ENCODE measurements around the gene ZNF646. TPM values are rescaled to one million over a fixed set of nuclear protein-coding genes. Genes with fewer than 3 reads are reported as not detected.

ZNF646 gene
- total RNA-seq, 6 experiments from 2014 or later, result 13.0 to 16.3 (median 14.7) TPM

DNA sequence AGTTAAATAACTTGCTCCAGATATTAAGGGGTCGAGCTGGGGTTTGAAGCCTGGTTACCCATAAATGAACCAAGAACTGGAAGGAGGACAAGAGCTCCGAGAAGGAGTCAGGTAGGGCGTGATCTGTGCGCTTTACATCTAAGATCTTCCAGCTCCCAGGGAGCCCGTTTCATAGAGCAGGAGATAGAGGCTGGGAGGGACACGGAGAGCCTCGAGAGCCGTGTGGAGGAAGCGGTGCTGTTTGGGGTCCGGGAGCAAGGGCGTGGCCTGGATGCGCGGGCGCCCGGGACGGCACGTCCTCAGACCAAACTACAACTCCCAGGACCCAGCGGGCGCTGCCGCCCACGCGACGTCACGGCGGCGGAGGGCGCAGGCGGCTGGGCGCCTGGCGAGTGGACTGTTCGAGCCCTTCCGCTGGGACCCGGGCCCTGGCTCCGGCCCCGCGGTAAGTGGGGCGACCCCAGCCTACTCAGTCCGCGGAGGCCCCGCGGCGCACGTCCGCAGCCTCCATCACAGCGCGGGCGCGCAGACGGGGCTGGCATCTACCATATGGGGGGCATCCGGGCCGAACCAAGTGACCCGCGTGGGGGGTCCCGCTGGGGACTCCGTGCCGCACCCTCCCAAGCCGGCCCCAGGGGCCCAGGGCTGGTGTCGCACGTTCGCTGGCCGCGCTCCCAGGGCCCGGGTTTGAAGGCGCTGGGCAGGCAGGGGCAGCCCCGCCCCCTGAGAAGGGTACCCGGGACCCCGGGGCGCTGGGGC, 34.0 kb downstream of the ZNF646 start, which contains the start of gene BCKDK:
Gene BCKDK (plus strand): TSS at position 352 of the 759 bp plus-strand sequence. CDS start 838 bp downstream, outside the sequence.
- Mint-ChIP-seq H3K4me1 (ENCODE audit: low read depth) (peaks cover 19% of the 10 kb centered on the region), H3K36me3 (ENCODE audit: low read depth) (peaks cover 14% of the 10 kb centered on the region), H3K9me3 (no peaks in the 10 kb centered on the region), H3K4me3 (peak within 1 kb of the TSS; percentile 86), H3K27me3 (ENCODE audit: insufficient read depth) (no peaks in the 10 kb centered on the region; the same call in 1 of the 2 replicates), H3K27ac (peak within 1 kb of the TSS; percentile 70)
- DNase-seq, result peak; percentile 54
- TF ChIP-seq, protein P1, sequence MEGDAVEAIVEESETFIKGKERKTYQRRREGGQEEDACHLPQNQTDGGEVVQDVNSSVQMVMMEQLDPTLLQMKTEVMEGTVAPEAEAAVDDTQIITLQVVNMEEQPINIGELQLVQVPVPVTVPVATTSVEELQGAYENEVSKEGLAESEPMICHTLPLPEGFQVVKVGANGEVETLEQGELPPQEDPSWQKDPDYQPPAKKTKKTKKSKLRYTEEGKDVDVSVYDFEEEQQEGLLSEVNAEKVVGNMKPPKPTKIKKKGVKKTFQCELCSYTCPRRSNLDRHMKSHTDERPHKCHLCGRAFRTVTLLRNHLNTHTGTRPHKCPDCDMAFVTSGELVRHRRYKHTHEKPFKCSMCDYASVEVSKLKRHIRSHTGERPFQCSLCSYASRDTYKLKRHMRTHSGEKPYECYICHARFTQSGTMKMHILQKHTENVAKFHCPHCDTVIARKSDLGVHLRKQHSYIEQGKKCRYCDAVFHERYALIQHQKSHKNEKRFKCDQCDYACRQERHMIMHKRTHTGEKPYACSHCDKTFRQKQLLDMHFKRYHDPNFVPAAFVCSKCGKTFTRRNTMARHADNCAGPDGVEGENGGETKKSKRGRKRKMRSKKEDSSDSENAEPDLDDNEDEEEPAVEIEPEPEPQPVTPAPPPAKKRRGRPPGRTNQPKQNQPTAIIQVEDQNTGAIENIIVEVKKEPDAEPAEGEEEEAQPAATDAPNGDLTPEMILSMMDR (IDR thresholded peaks at IDR 0.05), result no peak

DNA sequence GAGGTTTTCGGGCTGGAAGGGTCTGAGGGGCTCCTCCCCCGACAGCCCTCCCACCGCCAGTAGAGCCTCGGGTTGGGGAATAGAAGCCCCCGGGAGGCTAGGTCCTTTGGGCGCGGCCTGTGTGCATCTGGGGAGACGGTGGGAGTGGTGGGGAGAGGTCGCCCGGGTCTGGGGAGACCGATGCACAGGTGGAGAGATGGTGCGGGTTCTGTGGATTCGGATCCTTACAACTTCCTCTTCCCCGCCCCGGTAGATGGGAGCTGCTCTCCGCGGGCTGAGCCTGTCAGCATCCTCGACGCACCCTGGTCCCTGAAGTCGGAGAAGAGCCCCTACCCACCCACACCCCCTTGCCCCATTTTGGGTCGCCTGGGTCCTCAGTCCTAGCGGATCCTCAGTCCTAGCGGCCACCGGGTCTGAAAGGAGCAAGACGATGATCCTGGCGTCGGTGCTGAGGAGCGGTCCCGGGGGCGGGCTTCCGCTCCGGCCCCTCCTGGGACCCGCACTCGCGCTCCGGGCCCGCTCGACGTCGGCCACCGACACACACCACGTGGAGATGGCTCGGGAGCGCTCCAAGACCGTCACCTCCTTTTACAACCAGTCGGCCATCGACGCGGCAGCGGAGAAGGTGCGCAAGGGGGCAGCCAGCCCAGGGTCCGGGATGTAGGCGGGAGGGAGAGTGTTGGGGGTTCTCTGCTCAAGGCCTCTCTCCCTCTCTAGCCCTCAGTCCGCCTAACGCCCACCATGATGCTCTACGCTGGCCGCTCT, 34.8 kb downstream of the ZNF646 start:
- H3K27me3 Mint-ChIP-seq (ENCODE audit: insufficient read depth), result no peaks in the 10 kb centered on the region; the same call in 1 of the 2 replicates
- no peak for DNase-seq
- H3K27ac Mint-ChIP-seq, result no peak overlapping the region; the same call in 1 of the 2 replicates
- TF ChIP-seq, protein P1 (IDR thresholded peaks at IDR 0.05), result no peak
- peaks cover 14% of the 10 kb centered on the region for H3K36me3 Mint-ChIP-seq (ENCODE audit: low read depth)
- no peaks in the 10 kb centered on the region for H3K9me3 Mint-ChIP-seq
- peak overlapping the region; percentile 84 for H3K4me3 Mint-ChIP-seq
- H3K4me1 Mint-ChIP-seq (ENCODE audit: low read depth), result peaks cover 19% of the 10 kb centered on the region

DNA sequence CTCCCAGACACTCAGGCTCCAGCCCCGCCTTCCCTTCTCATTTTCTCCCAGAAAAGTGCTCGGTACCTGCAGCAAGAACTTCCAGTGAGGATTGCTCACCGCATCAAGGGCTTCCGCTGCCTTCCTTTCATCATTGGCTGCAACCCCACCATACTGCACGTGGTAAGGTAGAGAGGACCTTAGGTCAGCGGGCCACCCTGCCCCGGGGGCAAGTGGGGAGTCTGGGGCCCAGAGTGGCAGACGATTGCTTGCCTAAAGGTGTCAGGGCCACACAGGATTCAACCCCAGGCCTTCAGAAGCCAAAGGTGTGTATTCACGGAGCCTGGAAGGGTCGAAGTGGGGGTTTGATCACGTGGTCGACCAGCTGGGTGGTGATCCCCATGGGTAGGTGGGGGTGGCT, 35.4 kb downstream of the ZNF646 start:
- TF ChIP-seq, protein P1 (IDR thresholded peaks at IDR 0.05), result no peak
- no peak for DNase-seq
- no peaks in the 10 kb centered on the region for H3K9me3 Mint-ChIP-seq
- H3K27me3 Mint-ChIP-seq (ENCODE audit: insufficient read depth), result no peaks in the 10 kb centered on the region; the same call in 1 of the 2 replicates
- peaks cover 15% of the 10 kb centered on the region for H3K36me3 Mint-ChIP-seq (ENCODE audit: low read depth)
- H3K4me3 Mint-ChIP-seq, result peak overlapping the region; percentile 80
- H3K27ac Mint-ChIP-seq, result peak overlapping the region; percentile 26; the same call in 1 of the 2 replicates
- peaks cover 19% of the 10 kb centered on the region for H3K4me1 Mint-ChIP-seq (ENCODE audit: low read depth)

DNA sequence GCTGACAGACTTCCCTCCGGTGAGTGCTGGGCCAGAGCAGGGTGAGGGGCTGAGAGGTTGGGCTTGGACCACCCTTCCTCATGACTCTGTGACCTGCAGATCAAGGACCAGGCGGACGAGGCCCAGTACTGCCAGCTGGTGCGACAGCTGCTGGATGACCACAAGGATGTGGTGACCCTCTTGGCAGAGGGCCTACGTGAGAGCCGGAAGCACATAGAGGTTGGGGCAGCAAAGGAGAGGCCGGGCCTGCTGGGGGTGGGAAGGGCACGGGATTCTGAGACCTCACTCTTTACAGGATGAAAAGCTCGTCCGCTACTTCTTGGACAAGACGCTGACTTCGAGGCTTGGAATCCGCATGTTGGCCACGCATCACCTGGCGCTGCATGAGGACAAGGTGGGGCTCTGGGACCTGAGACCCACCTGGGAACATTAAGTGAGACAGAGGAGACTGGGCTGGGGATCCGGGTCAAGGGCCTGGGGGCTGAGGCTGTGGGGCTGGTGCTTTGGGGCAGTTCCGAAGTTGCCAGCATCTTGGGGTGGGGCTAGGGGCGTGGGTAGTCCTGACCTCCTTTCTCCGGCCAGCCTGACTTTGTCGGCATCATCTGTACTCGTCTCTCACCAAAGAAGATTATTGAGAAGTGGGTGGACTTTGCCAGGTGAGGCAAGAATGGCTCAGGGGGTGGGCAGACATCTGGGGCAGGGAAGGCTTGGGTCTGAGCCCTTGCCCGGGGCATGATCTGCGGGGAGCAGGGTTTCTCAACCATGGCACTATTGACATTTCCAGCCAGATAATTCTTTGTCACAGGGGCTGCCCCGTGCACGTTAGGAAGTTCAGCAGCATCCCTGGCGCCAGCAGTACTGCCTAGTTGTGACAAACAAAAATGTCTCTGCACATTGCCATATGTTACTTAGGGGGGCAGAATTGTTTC, 36.1 kb downstream of the ZNF646 start:
- TF ChIP-seq, protein P1 (IDR thresholded peaks at IDR 0.05), result no peak
- Mint-ChIP-seq H3K9me3 (no peaks in the 10 kb centered on the region), H3K4me1 (ENCODE audit: low read depth) (peaks cover 19% of the 10 kb centered on the region), H3K36me3 (ENCODE audit: low read depth) (peaks cover 19% of the 10 kb centered on the region), H3K27ac (no peak overlapping the region), H3K4me3 (no peak overlapping the region; the same call in 1 of the 2 replicates), H3K27me3 (ENCODE audit: insufficient read depth) (no peaks in the 10 kb centered on the region; the same call in 1 of the 2 replicates)
- no peak for DNase-seq

All from HFFc6 (cell line).